ENCODE data around the gene FBXW11.

The FBXW11 gene

DNA sequence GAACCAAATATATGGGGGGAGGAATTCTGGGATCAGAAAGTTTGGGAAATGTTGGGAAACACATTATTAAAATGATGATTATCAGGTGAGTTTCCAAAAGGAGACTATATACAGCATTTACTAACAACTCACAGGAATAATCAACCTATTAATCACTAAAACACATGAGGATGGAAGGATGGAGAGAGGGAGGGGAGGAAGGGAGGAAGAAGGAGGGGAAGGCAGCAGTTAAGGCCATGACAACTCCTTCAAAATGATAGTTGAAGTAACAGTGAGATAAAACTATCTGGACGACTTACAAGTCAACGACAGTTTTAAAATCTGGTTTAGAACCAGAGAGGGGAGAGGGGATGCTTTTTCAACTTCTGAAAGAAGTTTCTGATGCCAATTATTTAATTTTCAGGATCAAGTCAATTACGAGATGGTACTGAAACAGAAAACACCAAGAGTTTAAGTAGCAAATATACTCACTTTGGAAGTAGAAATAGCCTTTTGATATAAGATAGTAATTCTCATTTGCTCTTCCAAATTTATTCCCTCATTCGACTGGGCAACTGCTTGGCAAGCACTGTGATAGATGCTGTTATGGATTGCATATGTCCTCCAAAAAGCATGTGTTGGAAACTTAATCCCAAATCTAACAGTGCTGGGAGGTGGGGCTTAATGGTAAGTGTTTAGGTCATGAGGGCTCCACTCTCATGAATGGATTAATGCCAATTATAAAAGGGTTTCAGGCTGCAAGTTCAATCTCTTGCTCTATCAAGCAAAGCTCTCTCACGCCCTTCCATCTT lies 30.4 kb downstream of the FBXW11 start:
- no peaks in the 10 kb centered on the region for H3K4me1 ChIP-seq (ENCODE audit: insufficient read depth, poor library complexity, severe bottlenecking)
- H3K27me3 ChIP-seq (ENCODE audit: insufficient read depth, poor library complexity, severe bottlenecking): no peaks in the 10 kb centered on the region
- TF ChIP-seq, protein P1, sequence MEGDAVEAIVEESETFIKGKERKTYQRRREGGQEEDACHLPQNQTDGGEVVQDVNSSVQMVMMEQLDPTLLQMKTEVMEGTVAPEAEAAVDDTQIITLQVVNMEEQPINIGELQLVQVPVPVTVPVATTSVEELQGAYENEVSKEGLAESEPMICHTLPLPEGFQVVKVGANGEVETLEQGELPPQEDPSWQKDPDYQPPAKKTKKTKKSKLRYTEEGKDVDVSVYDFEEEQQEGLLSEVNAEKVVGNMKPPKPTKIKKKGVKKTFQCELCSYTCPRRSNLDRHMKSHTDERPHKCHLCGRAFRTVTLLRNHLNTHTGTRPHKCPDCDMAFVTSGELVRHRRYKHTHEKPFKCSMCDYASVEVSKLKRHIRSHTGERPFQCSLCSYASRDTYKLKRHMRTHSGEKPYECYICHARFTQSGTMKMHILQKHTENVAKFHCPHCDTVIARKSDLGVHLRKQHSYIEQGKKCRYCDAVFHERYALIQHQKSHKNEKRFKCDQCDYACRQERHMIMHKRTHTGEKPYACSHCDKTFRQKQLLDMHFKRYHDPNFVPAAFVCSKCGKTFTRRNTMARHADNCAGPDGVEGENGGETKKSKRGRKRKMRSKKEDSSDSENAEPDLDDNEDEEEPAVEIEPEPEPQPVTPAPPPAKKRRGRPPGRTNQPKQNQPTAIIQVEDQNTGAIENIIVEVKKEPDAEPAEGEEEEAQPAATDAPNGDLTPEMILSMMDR (IDR thresholded peaks at IDR 0.05; ENCODE audit: poor library complexity, severe bottlenecking): no peak
- peaks cover 17% of the 10 kb centered on the region for H3K36me3 ChIP-seq (ENCODE audit: low read depth)
- DNase-seq (ENCODE audit: low spot score) (no peak), ATAC-seq (ENCODE audit: low read depth) (no peak)
- no peak overlapping the region for H3K4me3 ChIP-seq (ENCODE audit: severe bottlenecking)
- peak overlapping the region; percentile 10 for H3K27ac ChIP-seq (ENCODE audit: poor library complexity, severe bottlenecking)
- peaks cover 22% of the 10 kb centered on the region for H3K9me3 ChIP-seq (ENCODE audit: severe bottlenecking)

DNA sequence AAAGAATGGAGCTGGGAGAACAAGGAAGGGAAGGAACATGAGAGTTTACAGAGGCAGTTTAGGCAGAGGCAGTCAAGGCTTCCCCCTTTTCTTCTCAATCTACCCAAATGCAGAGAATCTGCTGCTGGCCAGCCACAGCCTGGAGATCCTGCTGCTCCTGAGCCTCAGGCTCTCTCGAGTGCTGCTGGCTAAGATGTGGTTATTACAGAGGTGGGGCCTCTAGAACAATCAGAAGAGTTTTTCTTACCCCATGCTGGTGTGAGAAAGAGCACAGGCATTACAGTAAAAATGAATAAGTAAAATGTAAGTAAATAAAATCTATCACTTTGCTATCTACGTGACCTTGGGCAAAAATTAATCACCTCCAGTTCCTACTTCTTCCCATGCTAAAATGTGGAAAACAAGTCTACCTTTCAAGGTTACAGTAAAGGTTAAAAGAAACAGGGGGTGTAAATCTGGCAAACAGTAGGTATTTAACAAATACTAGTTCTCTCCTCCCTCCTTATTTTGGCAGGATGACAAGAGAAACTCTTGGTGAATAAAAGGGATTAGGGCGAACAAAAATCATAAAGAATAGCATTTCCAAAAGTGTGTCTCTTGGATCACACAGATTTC lies 31.1 kb downstream of the FBXW11 start:
- H3K36me3 ChIP-seq (ENCODE audit: low read depth): peaks cover 17% of the 10 kb centered on the region
- peak overlapping the region; percentile 10 for H3K27ac ChIP-seq (ENCODE audit: poor library complexity, severe bottlenecking)
- no peak for DNase-seq (ENCODE audit: low spot score)
- H3K4me1 ChIP-seq (ENCODE audit: insufficient read depth, poor library complexity, severe bottlenecking): no peaks in the 10 kb centered on the region
- H3K27me3 ChIP-seq (ENCODE audit: insufficient read depth, poor library complexity, severe bottlenecking): no peaks in the 10 kb centered on the region
- peaks cover 15% of the 10 kb centered on the region for H3K9me3 ChIP-seq (ENCODE audit: severe bottlenecking)
- TF ChIP-seq, protein P1 (IDR thresholded peaks at IDR 0.05; ENCODE audit: poor library complexity, severe bottlenecking): no peak
- peak; percentile 58; the same call in 2 of the 3 replicates for ATAC-seq (ENCODE audit: low read depth)
- H3K4me3 ChIP-seq (ENCODE audit: severe bottlenecking): no peak overlapping the region

DNA sequence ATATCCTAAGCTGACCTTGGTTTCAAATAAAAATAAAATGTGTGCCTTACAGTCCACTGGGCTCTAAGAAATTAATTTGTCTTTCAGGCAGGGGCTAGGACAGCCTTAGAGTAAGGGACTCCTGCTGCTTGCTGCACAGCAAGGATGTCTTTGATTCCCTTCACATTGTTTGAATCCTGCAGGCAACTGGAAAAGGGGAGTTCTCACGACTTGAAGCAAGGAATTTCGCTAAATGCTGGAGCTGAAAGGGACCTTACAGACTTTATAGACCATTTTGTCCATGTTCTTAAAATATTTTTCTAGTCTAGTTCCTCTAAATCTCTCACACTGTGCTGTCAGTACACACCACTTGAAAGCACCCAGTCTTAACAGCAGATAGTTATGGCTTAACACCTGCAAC lies 35.6 kb downstream of the FBXW11 start:
- no peak for DNase-seq (ENCODE audit: low spot score)
- no peak overlapping the region for H3K4me3 ChIP-seq (ENCODE audit: severe bottlenecking)

DNA sequence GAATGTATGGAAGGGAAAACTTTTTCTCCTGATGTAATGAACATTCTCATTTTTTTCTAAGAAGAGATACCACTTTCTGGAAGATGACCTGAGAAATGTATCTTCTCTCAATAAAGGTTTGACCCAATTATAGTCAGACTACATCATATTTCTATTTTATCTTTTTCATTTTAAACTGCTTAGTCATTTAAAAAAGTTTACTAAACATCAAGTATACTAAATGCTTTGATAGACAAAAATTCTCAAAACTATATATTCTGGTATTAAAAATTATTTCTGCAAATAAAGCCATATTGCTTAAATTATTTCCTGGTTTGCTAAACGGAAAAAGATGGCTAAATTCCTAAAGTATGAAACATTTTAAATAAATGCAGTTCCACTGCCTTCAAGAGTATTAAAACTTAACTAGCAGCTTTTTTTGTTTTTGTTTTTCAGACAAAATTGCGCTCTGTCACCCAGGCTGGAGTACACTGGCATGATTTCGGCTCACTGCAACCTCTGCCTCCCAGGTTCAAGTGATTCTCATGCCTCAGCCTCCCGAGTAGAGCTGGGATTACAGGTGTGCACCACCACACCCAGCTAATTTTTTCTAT lies 37.1 kb downstream of the FBXW11 start:
- TF ChIP-seq, protein P1 (IDR thresholded peaks at IDR 0.05; ENCODE audit: poor library complexity, severe bottlenecking): no peak
- no peak overlapping the region for H3K27ac ChIP-seq (ENCODE audit: poor library complexity, severe bottlenecking)
- H3K27me3 ChIP-seq (ENCODE audit: insufficient read depth, poor library complexity, severe bottlenecking): no peaks in the 10 kb centered on the region
- H3K4me1 ChIP-seq (ENCODE audit: insufficient read depth, poor library complexity, severe bottlenecking): no peaks in the 10 kb centered on the region
- H3K4me3 ChIP-seq (ENCODE audit: severe bottlenecking): no peak overlapping the region
- H3K36me3 ChIP-seq (ENCODE audit: low read depth): peaks cover 3% of the 10 kb centered on the region; the same call in 1 of the 2 replicates
- ATAC-seq (ENCODE audit: low read depth) (no peak), DNase-seq (ENCODE audit: low spot score) (no peak)
- no peaks in the 10 kb centered on the region for H3K9me3 ChIP-seq (ENCODE audit: severe bottlenecking)

More for the DNA sequence above, 35.6 kb downstream of the FBXW11 start:
- Histone ChIP-seq H3K9me3 (ENCODE audit: severe bottlenecking) (no peaks in the 10 kb centered on the region), H3K4me1 (ENCODE audit: insufficient read depth, poor library complexity, severe bottlenecking) (no peaks in the 10 kb centered on the region), H3K36me3 (ENCODE audit: low read depth) (peaks cover 3% of the 10 kb centered on the region; the same call in 1 of the 2 replicates), H3K27ac (ENCODE audit: poor library complexity, severe bottlenecking) (no peak overlapping the region), H3K27me3 (ENCODE audit: insufficient read depth, poor library complexity, severe bottlenecking) (no peaks in the 10 kb centered on the region)
- TF ChIP-seq, protein P1 (IDR thresholded peaks at IDR 0.05; ENCODE audit: poor library complexity, severe bottlenecking): no peak
- ATAC-seq (ENCODE audit: low read depth): no peak

Measured in RWPE2 (cell line).